HuH-7.5 (cell line): ENCODE results near the gene NEU4.
"Not testable (repeated sequence)": the region's sequence is repeated elsewhere in the genome, so short reads cannot be mapped to it uniquely, and the experiment has no call there.

ENCODE experiments used
- DNase-seq: peaks from one replicate; pipeline ENCODE4 v3.0.0; 2011; ENCODE audit warnings: low spot score

Gene NEU4

GRCh38 chr2:241775223-241776177 lies 33.5 kb upstream of the NEU4 start:
- peak; percentile 7 for DNase-seq

DNA sequence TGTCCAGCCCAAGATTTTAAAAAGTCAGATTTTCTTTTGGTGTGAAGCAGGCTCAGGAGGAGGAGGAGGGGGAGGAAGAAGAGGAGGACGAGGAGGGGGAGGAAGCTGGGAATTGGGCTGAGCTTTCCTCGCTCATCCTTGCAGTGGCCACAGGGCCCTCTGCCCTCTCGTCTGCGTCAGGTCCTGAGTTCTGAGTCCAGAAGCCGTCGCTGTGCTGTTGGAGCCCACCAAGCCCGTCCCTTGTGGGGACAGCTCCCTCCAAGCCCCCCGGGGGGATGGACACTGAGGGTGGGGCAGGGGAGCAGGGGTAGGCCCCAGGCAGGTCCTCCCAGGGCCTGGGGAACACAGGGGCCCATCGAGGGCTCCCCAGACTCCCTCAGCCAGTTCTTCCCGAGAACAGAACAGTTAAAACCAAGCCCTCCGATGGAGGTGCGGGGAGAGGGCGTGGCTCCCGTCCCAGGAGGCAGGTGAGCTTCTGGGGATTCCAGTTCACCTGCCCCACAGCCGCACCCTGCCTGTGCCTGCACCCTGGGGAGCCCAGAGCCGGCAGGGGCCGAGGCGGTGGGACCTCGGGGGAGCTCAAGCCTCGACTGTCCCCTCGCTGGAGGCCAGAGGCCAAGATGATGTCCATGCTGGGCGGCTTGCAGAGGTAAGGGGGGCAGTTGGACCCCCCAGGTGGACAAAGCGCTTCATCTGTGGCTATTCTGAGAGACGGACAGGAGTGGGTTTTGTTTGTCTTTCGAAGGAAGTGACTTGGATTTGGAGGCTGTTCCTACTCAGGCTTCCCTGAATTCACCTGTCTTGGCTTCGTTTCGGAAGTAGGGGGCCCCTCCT lies 32.4 kb upstream of the NEU4 start, which contains the start of gene GAL3ST2:
TSS of gene GAL3ST2 (plus strand) at position 487 of the 834 bp plus-strand sequence. CDS start at position 621, 134 bp downstream.
- peak; percentile 9 for DNase-seq

- peak; percentile 11 for DNase-seq
Observed at GRCh38 chr2:241777170-241777685, 31.8 kb upstream of the NEU4 start.

- DNase-seq: peak; percentile 11
Observed at GRCh38 chr2:241777686-241778627, 31.0 kb upstream of the NEU4 start.

DNA sequence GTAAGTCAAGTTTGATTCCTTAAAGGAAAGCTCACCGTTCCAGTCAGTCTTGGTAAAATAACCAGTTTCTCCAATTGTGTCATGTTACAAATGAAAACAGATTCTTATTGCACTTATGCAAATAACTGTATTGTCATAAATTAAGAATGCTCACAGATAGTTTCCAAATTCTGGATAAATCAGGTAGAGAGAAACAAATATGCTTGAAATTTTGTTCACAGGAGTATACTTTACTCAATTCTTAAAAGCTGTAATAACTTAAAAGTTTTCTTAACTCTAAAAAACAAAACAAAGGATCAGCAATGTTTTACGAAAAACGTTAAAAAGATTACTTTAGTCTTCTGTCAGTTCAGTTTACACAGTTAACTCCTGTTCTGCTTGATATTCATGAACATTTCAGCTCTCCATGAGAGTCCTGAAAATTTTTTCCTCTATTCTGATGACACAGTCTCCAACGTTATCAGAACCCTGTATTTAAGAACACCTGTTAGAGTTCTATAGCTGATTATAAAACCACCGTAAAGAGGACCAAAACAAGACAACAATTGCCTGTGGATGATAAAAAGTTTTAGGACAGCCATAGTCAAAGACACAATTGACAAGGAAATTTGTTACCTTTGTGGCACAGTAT lies 27.9 kb upstream of the NEU4 start:
- no peak for DNase-seq

GRCh38 chr2:241782053-241782452 lies 26.9 kb upstream of the NEU4 start:
- not testable (repeated sequence) for DNase-seq

GRCh38 chr2:241788135-241788534 lies 20.9 kb upstream of the NEU4 start:
- no peak for DNase-seq

- DNase-seq: no peak
Observed at GRCh38 chr2:241788572-241788971, 20.4 kb upstream of the NEU4 start.

GRCh38 chr2:241791385-241791784 lies 17.6 kb upstream of the NEU4 start:
- not testable (repeated sequence) for DNase-seq

- DNase-seq: no peak
Observed at GRCh38 chr2:241793385-241793784, 15.6 kb upstream of the NEU4 start.

DNA sequence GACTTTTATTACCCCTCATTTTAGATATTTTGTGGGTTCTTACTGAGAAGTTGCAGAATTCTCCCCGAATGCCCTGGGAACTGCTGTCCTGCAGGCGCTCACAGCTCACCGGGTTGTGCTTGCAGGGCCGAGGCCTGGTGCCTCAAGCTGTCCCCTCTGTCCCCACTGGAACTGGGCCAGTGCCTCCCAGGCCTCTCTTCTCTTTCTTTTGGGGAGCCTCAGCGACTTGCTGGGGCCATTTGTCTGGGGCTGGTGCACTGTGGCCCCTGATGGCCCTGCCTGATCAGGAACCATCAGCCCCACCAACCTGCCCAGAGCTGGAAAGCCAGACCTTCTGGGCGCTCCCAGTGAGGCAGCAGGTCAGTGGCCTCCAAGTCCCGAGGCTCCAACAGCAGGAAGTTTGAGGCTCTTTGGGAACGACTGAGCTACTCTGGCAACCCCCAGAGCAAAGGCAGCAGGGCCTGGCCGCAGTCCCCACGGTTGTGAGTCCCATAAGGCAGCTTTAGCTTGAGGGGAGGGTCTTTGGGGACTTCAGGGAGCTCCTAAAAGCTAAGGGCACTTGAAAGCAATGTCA lies 14.7 kb upstream of the NEU4 start:
- DNase-seq: peak; percentile 10

DNA sequence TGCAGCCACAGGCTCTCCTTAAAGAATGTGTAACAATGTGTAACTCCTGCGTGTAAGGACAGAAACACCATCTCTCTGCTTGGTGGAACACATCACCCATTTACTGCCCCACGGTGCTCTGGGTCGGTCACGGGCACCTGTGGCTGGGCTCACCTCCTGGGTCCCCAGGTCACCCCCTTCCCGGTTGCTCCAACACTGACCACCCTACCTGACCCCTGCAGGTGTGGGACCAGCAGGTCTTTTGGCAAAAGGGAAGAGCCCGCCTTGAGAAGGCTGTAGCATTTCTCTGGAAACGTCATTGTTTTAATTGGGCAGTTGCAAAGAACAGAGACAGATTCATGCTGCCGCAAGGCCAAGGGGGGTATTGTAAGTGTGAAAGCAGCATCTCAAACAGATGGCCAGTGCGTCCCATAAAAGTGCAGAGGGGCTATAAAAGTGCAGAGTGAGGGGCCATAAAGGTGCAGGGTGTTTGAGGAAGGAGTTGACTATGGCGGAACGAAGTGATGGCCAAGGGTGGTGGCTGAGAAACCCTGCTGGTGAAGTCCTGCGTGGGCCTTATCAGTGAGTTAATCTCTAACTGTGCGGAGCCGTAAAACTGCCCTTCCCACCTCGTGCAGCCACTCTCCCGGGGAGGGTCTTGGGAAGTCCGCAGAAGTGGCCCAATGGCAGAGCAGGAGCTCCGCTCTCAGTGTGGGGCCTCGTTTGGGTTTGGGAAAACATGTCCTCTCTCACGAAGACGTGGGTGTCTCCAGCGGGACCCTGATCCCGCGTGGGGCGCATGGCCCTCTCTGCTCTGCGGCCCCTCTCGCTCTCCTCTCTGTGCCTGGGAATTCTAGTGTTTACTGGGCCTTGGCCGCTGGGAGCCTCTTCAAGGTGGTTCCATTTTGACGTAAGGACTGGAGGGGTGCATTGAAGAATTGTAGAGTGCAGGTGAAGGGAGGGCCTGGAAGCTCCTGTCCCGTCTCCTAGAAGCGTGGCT lies 13.7 kb upstream of the NEU4 start:
- no peak for DNase-seq

GRCh38 chr2:241796209-241796608 lies 12.8 kb upstream of the NEU4 start:
- DNase-seq: no peak

DNA sequence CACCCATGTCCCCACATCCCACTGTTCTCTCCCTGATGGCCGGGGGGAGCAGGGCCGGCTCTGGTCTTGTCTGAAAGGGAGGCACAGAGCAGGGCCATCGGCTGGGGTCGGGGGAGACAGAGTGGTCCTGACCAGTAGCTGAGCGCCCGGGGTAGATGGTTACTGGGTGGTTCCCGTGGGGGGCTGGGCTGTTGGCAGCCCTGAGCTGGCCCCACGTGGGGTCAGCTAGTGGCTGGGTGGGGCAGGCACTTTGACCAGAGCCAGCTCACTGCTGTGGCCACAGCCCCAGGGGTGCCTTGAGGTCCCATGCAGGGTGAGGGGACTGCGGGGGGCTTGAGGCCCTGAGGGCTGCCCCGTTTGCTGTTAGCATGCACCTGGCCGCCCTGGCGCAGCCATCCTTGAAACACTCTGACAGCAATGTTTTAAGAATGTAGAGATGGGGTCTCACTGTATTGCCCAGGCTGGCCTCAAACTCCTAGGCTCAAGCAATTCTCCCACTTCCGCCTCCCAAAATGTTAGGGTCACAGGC lies 12.3 kb upstream of the NEU4 start:
- DNase-seq: no peak

GRCh38 chr2:241797441-241798080 lies 11.4 kb upstream of the NEU4 start:
- DNase-seq: no peak

DNA sequence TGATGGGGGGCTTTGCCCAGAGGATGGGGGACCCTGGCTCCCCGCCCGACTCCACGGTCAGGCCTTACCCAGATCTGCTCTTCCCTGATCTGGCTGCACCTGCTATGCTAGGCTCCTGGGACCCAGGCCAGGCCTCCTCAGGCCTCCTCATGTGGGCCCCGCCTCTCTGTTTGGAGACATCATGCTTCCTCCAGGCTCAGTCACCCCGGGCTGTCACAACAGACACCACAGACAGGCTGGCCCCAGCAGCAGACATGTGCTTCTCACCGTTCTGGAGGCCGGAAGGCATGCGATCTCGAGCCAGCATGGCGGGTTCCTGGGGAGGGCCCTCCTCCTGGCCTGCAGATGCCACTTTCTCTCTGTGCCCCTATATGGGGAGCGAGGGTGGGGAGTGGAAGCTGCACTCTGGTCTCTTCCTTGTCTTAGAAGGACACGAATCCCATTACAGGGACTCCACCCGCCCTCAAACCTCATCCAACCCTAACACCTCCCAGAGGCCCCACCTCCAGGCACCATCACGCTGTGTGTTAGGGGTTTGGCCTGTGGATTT lies 10.8 kb upstream of the NEU4 start:
- no peak for DNase-seq

DNA sequence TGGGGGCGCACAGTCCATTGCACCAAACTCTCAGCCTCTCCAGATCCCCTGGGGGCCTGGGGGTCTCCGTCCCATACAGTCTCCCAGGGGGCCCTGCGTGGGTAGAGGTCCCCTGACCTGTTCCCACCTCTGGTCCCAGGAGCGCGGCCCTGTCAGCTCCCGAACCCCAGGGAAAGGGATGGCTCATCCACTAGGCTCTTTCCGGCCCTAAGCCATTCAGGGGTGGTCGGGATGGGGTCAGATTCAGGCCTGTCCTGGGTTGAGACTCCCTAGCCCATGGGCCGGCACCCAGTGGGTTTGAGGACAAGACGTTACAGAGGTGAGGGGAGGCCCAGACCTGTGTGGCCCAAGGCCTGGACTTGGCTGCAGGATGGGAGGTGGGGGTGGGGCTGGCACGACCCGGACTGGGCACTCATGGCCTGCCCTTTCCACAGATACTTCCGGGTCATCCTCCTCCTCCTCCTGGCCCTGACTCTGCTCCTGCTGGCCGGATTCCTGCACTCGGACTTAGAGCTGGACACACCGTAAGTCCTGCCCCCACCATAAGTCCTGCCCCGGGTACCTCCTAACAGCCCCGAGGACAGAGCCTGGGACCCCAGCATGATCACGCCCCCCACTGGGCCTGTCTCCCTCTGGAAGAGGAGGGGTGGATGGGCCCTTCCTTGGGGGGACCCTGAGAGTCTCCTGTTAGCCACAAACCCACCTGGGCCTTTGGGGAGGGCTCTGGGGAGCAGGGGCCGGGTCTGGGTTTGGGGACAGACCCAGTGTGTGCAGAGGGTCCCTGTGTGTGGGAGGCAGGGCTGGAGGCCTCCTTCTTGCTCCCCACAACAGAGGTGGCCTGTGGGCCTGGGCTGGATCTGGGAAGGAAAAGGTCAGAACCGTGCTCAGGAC lies 10.1 kb upstream of the NEU4 start:
- DNase-seq: peak; percentile 3
